Thymus (tissue), 11 donors: ENCODE measurements around the gene CDK8. TPM values are rescaled to one million over a fixed set of nuclear protein-coding genes. Genes with fewer than 3 reads are reported as not detected.

Experiments
- DNase-seq, 9 donors: peaks; one replicate each; pipeline ENCODE4 v3.0.0-alpha.2; 2013; ENCODE audit warnings: low spot score in 9 of 9, low read depth in 6 of 9, missing footprints in 1 of 9
- H3K27ac ChIP-seq, 2 donors: one replicate each; pipeline ENCODE4 v1.5.1; 2013; ENCODE audit warnings: control low read depth in 1 of 2, low read depth in 1 of 2, low read length in 1 of 2, mild to moderate bottlenecking in 1 of 2, moderate library complexity in 1 of 2
- H3K27me3 ChIP-seq, 2 donors: one replicate each; pipeline ENCODE4 v1.5.1; 2013; ENCODE audit warnings: low read length in 1 of 2; ENCODE audit not compliant: control insufficient read depth in 2 of 2, insufficient read depth in 1 of 2
- H3K36me3 ChIP-seq, 2 donors: one replicate each; pipeline ENCODE4 v1.5.1; 2013; ENCODE audit warnings: low read length in 1 of 2, mild to moderate bottlenecking in 1 of 2, moderate library complexity in 1 of 2; ENCODE audit not compliant: control insufficient read depth in 2 of 2, insufficient read depth in 2 of 2
- H3K4me1 ChIP-seq, 2 donors: one replicate each; pipeline ENCODE4 v1.5.1; 2013; ENCODE audit warnings: low read length in 2 of 2; ENCODE audit not compliant: control insufficient read depth in 2 of 2, insufficient read depth in 2 of 2
- H3K4me3 ChIP-seq, 2 donors: one replicate each; pipeline ENCODE4 v1.5.1; 2013; ENCODE audit warnings: low read length in 2 of 2, control low read depth in 1 of 2, mild to moderate bottlenecking in 1 of 2
- H3K9me3 ChIP-seq, 2 donors: one replicate each; pipeline ENCODE4 v1.5.1; 2013; ENCODE audit warnings: low read length in 1 of 2, mild to moderate bottlenecking in 1 of 2; ENCODE audit not compliant: control insufficient read depth in 2 of 2, insufficient read depth in 1 of 2
- WGBS: extraction: QIAGEN DNeasy Blood & Tissue Kit; methylation state at CpG from one replicate; pipeline ENCODE4 v1.1.7; 2013; 5-methylcytosine and 5-hydroxymethylcytosine counted together
- polyA plus RNA-seq: library from polyadenylated mRNA; stranded (reverse); fragments of 200-250 nt; gene quantifications from one replicate; pipeline ENCODE4 v1.2.3, GENCODE V29; 2013
- total RNA-seq: library from RNA; stranded (reverse); fragments of 120-200 nt; gene quantifications from one replicate; pipeline ENCODE4 v1.2.4, GENCODE V29; 2013
- donor health status: healthy.

The CDK8 gene
- total and polyA plus RNA-seq, 2 donors, result 12.0 to 23.8 TPM

- Histone ChIP-seq H3K4me3 (no peak overlapping the region), H3K4me1 (peaks cover 4 to 6% of the 10 kb centered on the region in 2 donors), H3K9me3 (no peaks in the 10 kb centered on the region), H3K27me3 (no peaks in the 10 kb centered on the region), H3K36me3 (no peaks in the 10 kb centered on the region), H3K27ac (no peak overlapping the region)
- peak in 2 of 9 donors; percentile 8 to 23 for DNase-seq
Measured at GRCh38 chr13:26377038-26377437, 123.1 kb downstream of the CDK8 start.

GRCh38 chr13:26378116-26378515 lies 124.2 kb downstream of the CDK8 start:
- Histone ChIP-seq H3K36me3 (no peaks in the 10 kb centered on the region), H3K4me1 (no peaks in the 10 kb centered on the region), H3K4me3 (no peak overlapping the region), H3K9me3 (no peaks in the 10 kb centered on the region), H3K27ac (no peak overlapping the region), H3K27me3 (no peaks in the 10 kb centered on the region)
- no peak for DNase-seq
- WGBS, result 99% methylated on average over 3 of the region's 3 CpGs

- H3K9me3 ChIP-seq, result no peaks in the 10 kb centered on the region
- no peak for DNase-seq
- H3K4me3 ChIP-seq, result no peak overlapping the region
- H3K27ac ChIP-seq, result no peak overlapping the region
- H3K36me3 ChIP-seq, result peaks cover 0 to 2% of the 10 kb centered on the region in 2 donors
- no peaks in the 10 kb centered on the region for H3K4me1 ChIP-seq
- no peaks in the 10 kb centered on the region for H3K27me3 ChIP-seq
- 97% methylated on average over 5 of the region's 5 CpGs for whole genome bisulfite sequencing
Measured at GRCh38 chr13:26379831-26380230, 125.9 kb downstream of the CDK8 start.

- WGBS, result 98% methylated on average over 2 of the region's 2 CpGs
- Histone ChIP-seq H3K4me1 (no peaks in the 10 kb centered on the region), H3K4me3 (no peak overlapping the region), H3K27me3 (no peaks in the 10 kb centered on the region), H3K36me3 (peaks cover 0 to 2% of the 10 kb centered on the region in 2 donors), H3K9me3 (no peaks in the 10 kb centered on the region), H3K27ac (no peak overlapping the region)
- no peak for DNase-seq
Measured at GRCh38 chr13:26380930-26381329, 127.0 kb downstream of the CDK8 start.

GRCh38 chr13:26382366-26382765 lies 128.4 kb downstream of the CDK8 start:
- no peaks in the 10 kb centered on the region for H3K27me3 ChIP-seq
- H3K9me3 ChIP-seq, result no peaks in the 10 kb centered on the region
- H3K4me3 ChIP-seq, result no peak overlapping the region
- H3K27ac ChIP-seq, result no peak overlapping the region
- WGBS, result over 99% methylated on average over 2 of the region's 2 CpGs
- DNase-seq, result no peak
- H3K4me1 ChIP-seq, result no peaks in the 10 kb centered on the region
- peaks cover 0 to 2% of the 10 kb centered on the region in 2 donors for H3K36me3 ChIP-seq

GRCh38 chr13:26382835-26383234 lies 128.9 kb downstream of the CDK8 start:
- no peaks in the 10 kb centered on the region for H3K4me1 ChIP-seq
- H3K27ac ChIP-seq, result no peak overlapping the region
- H3K36me3 ChIP-seq, result peaks cover 0 to 2% of the 10 kb centered on the region in 2 donors
- no peak for DNase-seq
- no peaks in the 10 kb centered on the region for H3K27me3 ChIP-seq
- 97% methylated on average over 4 of the region's 4 CpGs for WGBS
- H3K4me3 ChIP-seq, result no peak overlapping the region
- H3K9me3 ChIP-seq, result no peaks in the 10 kb centered on the region

- H3K36me3 ChIP-seq, result peaks cover 0 to 2% of the 10 kb centered on the region in 2 donors
- WGBS, result 98% methylated on average over 1 of the region's 1 CpG
- no peaks in the 10 kb centered on the region for H3K27me3 ChIP-seq
- no peak overlapping the region for H3K4me3 ChIP-seq
- no peak overlapping the region for H3K27ac ChIP-seq
- no peak for DNase-seq
- no peaks in the 10 kb centered on the region for H3K9me3 ChIP-seq
- no peaks in the 10 kb centered on the region for H3K4me1 ChIP-seq
Measured at GRCh38 chr13:26384587-26384986, 130.7 kb downstream of the CDK8 start.

GRCh38 chr13:26386026-26386425 lies 132.1 kb downstream of the CDK8 start:
- Histone ChIP-seq H3K9me3 (no peaks in the 10 kb centered on the region), H3K4me3 (no peak overlapping the region), H3K27me3 (no peaks in the 10 kb centered on the region), H3K27ac (no peak overlapping the region), H3K36me3 (peaks cover 0 to 5% of the 10 kb centered on the region in 2 donors), H3K4me1 (no peaks in the 10 kb centered on the region)
- no peak for DNase-seq
- 100% methylated on average over 1 of the region's 1 CpG for WGBS

GRCh38 chr13:26390203-26390602 lies 136.3 kb downstream of the CDK8 start:
- Histone ChIP-seq H3K27me3 (no peaks in the 10 kb centered on the region), H3K36me3 (peaks cover 0 to 3% of the 10 kb centered on the region in 2 donors), H3K9me3 (no peaks in the 10 kb centered on the region), H3K4me1 (no peaks in the 10 kb centered on the region), H3K27ac (no peak overlapping the region), H3K4me3 (no peak overlapping the region)
- 75% methylated on average over 3 of the region's 3 CpGs for WGBS
- DNase-seq, result no peak

GRCh38 chr13:26400545-26400944 lies 146.6 kb downstream of the CDK8 start:
- WGBS, result 93% methylated on average over 1 of the region's 1 CpG
- Histone ChIP-seq H3K4me3 (no peak overlapping the region), H3K36me3 (peaks cover 18 to 19% of the 10 kb centered on the region in 2 donors), H3K27ac (peak overlapping the region in 1 of 2 donors; percentile 43), H3K9me3 (no peaks in the 10 kb centered on the region), H3K4me1 (no peaks in the 10 kb centered on the region), H3K27me3 (no peaks in the 10 kb centered on the region)
- DNase-seq, result no peak
